Kidney epithelial cell (primary cell): ENCODE measurements around the gene MCIDAS. TPM values are rescaled to one million over a fixed set of nuclear protein-coding genes. Genes with fewer than 3 reads are reported as not detected.

Experiments
- DNase-seq: peaks from one replicate; pipeline ENCODE4 v3.0.0-alpha.2; 2010; ENCODE audit warnings: low read depth
- H3K27me3 ChIP-seq: 2 replicates; pipeline ENCODE4 v1.6.0; 2011; ENCODE audit warnings: low read length; ENCODE audit not compliant: control insufficient read depth, insufficient read depth
- H3K36me3 ChIP-seq: 2 replicates; pipeline ENCODE4 v1.5.1; 2011; ENCODE audit warnings: low read length; ENCODE audit not compliant: control insufficient read depth, insufficient read depth
- H3K4me3 ChIP-seq: 2 replicates; pipeline ENCODE4 v1.5.1; 2011; ENCODE audit warnings: low read depth, mild to moderate bottlenecking, control low read depth, low read length
- CTCF ChIP-seq: IDR thresholded peaks from 2 replicates; pipeline ENCODE4 v1.5.1; 2011; ENCODE audit warnings: mild to moderate bottlenecking, moderate library complexity, low read length, control low read depth, inconsistent platforms; ENCODE audit not compliant: insufficient read depth, poor library complexity, severe bottlenecking
- total RNA-seq: library from RNA; depleted of rRNA; stranded (reverse); fragments of >200 nt; gene quantifications from 2 replicates; pipeline ENCODE4 v1.2.3, GENCODE V29; 2015

The MCIDAS gene
- total RNA-seq, 1 donor from 2014 or later: not detected

- H3K27me3 ChIP-seq: peaks cover 39% of the 10 kb centered on the region
- no peak for TF ChIP-seq CTCF
- DNase-seq: no peak
- H3K36me3 ChIP-seq: no peaks in the 10 kb centered on the region
- H3K4me3 ChIP-seq: peak overlapping the region; percentile 71
These were observed 4.2 kb upstream of the MCIDAS start for GRCh38 chr5:55231029-55231918.

- no peak for TF ChIP-seq CTCF
- Histone ChIP-seq H3K36me3 (no peaks in the 10 kb centered on the region), H3K27me3 (peaks cover 51% of the 10 kb centered on the region), H3K4me3 (no peak overlapping the region)
- no peak for DNase-seq
These were observed 3.0 kb upstream of the MCIDAS start for GRCh38 chr5:55230086-55230629.

GRCh38 chr5:55227664-55228430, 732 bp upstream of the MCIDAS start:
- no peaks in the 10 kb centered on the region for H3K36me3 ChIP-seq
- no peak for TF ChIP-seq CTCF
- H3K27me3 ChIP-seq: peaks cover 70% of the 10 kb centered on the region

GRCh38 chr5:55226027-55226933, 835 bp downstream of the MCIDAS start:
- no peak for DNase-seq
- peak; percentile 84 for TF ChIP-seq CTCF
- Histone ChIP-seq H3K4me3 (peak overlapping the region; percentile 29), H3K36me3 (no peaks in the 10 kb centered on the region), H3K27me3 (peaks cover 80% of the 10 kb centered on the region)

More at GRCh38 chr5:55227664-55228430, 732 bp upstream of the MCIDAS start:
- no peak for DNase-seq
- H3K4me3 ChIP-seq: peak overlapping the region; percentile 29

GRCh38 chr5:55225346-55225745, 1.8 kb downstream of the MCIDAS start:
- no peak for TF ChIP-seq CTCF
- no peaks in the 10 kb centered on the region for H3K36me3 ChIP-seq
- no peak overlapping the region for H3K4me3 ChIP-seq
- peaks cover 83% of the 10 kb centered on the region for H3K27me3 ChIP-seq
- no peak for DNase-seq
